KBM-7 (cell line): ENCODE measurements around the gene OPN1SW.

ENCODE experiments used
- DNase-seq: peaks from one replicate; pipeline ENCODE4 v3.0.0-alpha.2; 2015
- in situ Hi-C: fragments of 300-500 bp; cut with MboI; formaldehyde crosslinking; loops from 2 replicates; pipeline ENCODE4 v1.14.3; 2020; ENCODE audit warnings: low sequenced_read_pairs, low pct_unique_long_range_greater_than_20kb, mixed read lengths

Gene OPN1SW

GRCh38 chr7:128773604-128774003, 2.0 kb downstream of the OPN1SW start:
- in situ Hi-C loops: no loop called here
- DNase-seq: no peak

GRCh38 chr7:128770233-128770632, 5.4 kb downstream of the OPN1SW start:
- no peak for DNase-seq
- in situ Hi-C loops: no loop called here

- DNase-seq: no peak
- in situ Hi-C loops: no loop called here
These were observed 8.0 kb downstream of the OPN1SW start for GRCh38 chr7:128767475-128768110.

GRCh38 chr7:128763541-128763940, 12.1 kb downstream of the OPN1SW start:
- no peak for DNase-seq
- in situ Hi-C loops: no loop called here

- no peak for DNase-seq
- in situ Hi-C loops: no loop called here
These were observed 16.4 kb downstream of the OPN1SW start for GRCh38 chr7:128759242-128759641.

GRCh38 chr7:128758553-128758952, 17.0 kb downstream of the OPN1SW start:
- DNase-seq: no peak
- in situ Hi-C loops: no loop called here

- in situ Hi-C loops: no loop called here
These were observed 18.4 kb downstream of the OPN1SW start for GRCh38 chr7:128757203-128757602.

GRCh38 chr7:128755819-128756476, 19.6 kb downstream of the OPN1SW start:
- DNase-seq: no peak
- in situ Hi-C loops: no loop called here

More at GRCh38 chr7:128757203-128757602, 18.4 kb downstream of the OPN1SW start:
- no peak for DNase-seq

- in situ Hi-C loops: no loop called here
These were observed 20.3 kb downstream of the OPN1SW start for GRCh38 chr7:128755075-128755818.

GRCh38 chr7:128752251-128752650, 23.3 kb downstream of the OPN1SW start:
- in situ Hi-C loops: no loop called here
- no peak for DNase-seq

More at GRCh38 chr7:128755075-128755818, 20.3 kb downstream of the OPN1SW start:
- DNase-seq: no peak

GRCh38 chr7:128747327-128748079, 28.1 kb downstream of the OPN1SW start:
- in situ Hi-C loops: no loop called here
- no peak for DNase-seq

GRCh38 chr7:128745706-128746105, 29.9 kb downstream of the OPN1SW start:
- in situ Hi-C loops: no loop called here
- DNase-seq: no peak

- DNase-seq: no peak
- in situ Hi-C loops: no loop called here
These were observed 31.2 kb downstream of the OPN1SW start for GRCh38 chr7:128744366-128744905.

GRCh38 chr7:128743112-128743772, 32.4 kb downstream of the OPN1SW start:
- no peak for DNase-seq
- in situ Hi-C loops: no loop called here

GRCh38 chr7:128742206-128742605, 33.4 kb downstream of the OPN1SW start:
- DNase-seq: no peak
- in situ Hi-C loops: no loop called here

GRCh38 chr7:128741491-128741890, 34.1 kb downstream of the OPN1SW start:
- in situ Hi-C loops: no loop called here
- DNase-seq: no peak

GRCh38 chr7:128740996-128741395, 34.6 kb downstream of the OPN1SW start:
- DNase-seq: no peak
- in situ Hi-C loops: no loop called here

- in situ Hi-C loops: no loop called here
- no peak for DNase-seq
These were observed 35.5 kb downstream of the OPN1SW start for GRCh38 chr7:128739990-128740682.
